ENCODE results near the gene SLCO2B1.

SLCO2B1 gene

GRCh38 chr11:75244052-75244814 is 93.3 kb downstream of the SLCO2B1 start:
- no peak for DNase-seq (ENCODE audit: low read depth)
- no peak for TF ChIP-seq CTCF (conservative IDR thresholded peaks at IDR 0.05; ENCODE audit: low read depth, low read length)
- no peak overlapping the region for H3K4me3 ChIP-seq (ENCODE audit: low read depth, low read length)

- no peak for TF ChIP-seq CTCF (conservative IDR thresholded peaks at IDR 0.05; ENCODE audit: low read depth, low read length)
- H3K4me3 ChIP-seq (ENCODE audit: low read depth, low read length): no peak overlapping the region
- DNase-seq (ENCODE audit: low read depth): no peak
Observed at GRCh38 chr11:75245356-75246005, 94.6 kb downstream of the SLCO2B1 start.

- no peak for DNase-seq (ENCODE audit: low read depth)
- TF ChIP-seq CTCF (conservative IDR thresholded peaks at IDR 0.05; ENCODE audit: low read depth, low read length): no peak
Observed at GRCh38 chr11:75246006-75246670, 95.2 kb downstream of the SLCO2B1 start.

GRCh38 chr11:75246671-75247350 is 95.9 kb downstream of the SLCO2B1 start:
- no peak for DNase-seq (ENCODE audit: low read depth)
- no peak for TF ChIP-seq CTCF (conservative IDR thresholded peaks at IDR 0.05; ENCODE audit: low read depth, low read length)
- no peak overlapping the region for H3K4me3 ChIP-seq (ENCODE audit: low read depth, low read length)

More at GRCh38 chr11:75246006-75246670, 95.2 kb downstream of the SLCO2B1 start:
- H3K4me3 ChIP-seq (ENCODE audit: low read depth, low read length): no peak overlapping the region

- TF ChIP-seq CTCF (conservative IDR thresholded peaks at IDR 0.05; ENCODE audit: low read depth, low read length): no peak
- no peak overlapping the region for H3K4me3 ChIP-seq (ENCODE audit: low read depth, low read length)
- DNase-seq (ENCODE audit: low read depth): no peak
Observed at GRCh38 chr11:75248924-75249256, 98.0 kb downstream of the SLCO2B1 start.

GRCh38 chr11:75249704-75250103 is 98.8 kb downstream of the SLCO2B1 start:
- TF ChIP-seq CTCF (conservative IDR thresholded peaks at IDR 0.05; ENCODE audit: low read depth, low read length): no peak
- H3K4me3 ChIP-seq (ENCODE audit: low read depth, low read length): no peak overlapping the region
- DNase-seq (ENCODE audit: low read depth): no peak

Measured in choroid plexus epithelial cell (primary cell).